Measurements from ENCODE around the gene HOXA3.

The HOXA3 gene

GRCh38 chr7:27182861-27183681 is 30.7 kb upstream of the HOXA3 start:
- Histone ChIP-seq H3K4me3 (ENCODE audit: low read depth in 1 of 2, low read length in 2 of 2) (no peak overlapping the region), H3K36me3 (ENCODE audit: control insufficient read depth in 1 of 2, insufficient read depth in 2 of 2, low read length in 2 of 2) (no peaks in the 10 kb centered on the region), H3K9me3 (ENCODE audit: control insufficient read depth in 1 of 2, low read length in 2 of 2) (no peaks in the 10 kb centered on the region), H3K27me3 (ENCODE audit: control insufficient read depth in 1 of 2, insufficient read depth in 2 of 2, low read length in 2 of 2) (peaks cover 83 to 96% of the 10 kb centered on the region in 2 donors), H3K9ac (ENCODE audit: low read depth in 1 of 2, low read length in 2 of 2) (no peak overlapping the region), H3K4me1 (ENCODE audit: control insufficient read depth in 1 of 2, insufficient read depth in 2 of 2, low read length in 2 of 2) (peaks cover 8 to 24% of the 10 kb centered on the region in 2 donors), H3K27ac (ENCODE audit: low read depth, low read length) (no peak overlapping the region)

GRCh38 chr7:27182285-27182841 is 30.0 kb upstream of the HOXA3 start:
- H3K9me3 ChIP-seq (ENCODE audit: control insufficient read depth in 1 of 2, low read length in 2 of 2) = no peaks in the 10 kb centered on the region
- no peak overlapping the region for H3K9ac ChIP-seq (ENCODE audit: low read depth in 1 of 2, low read length in 2 of 2)
- no peak overlapping the region for H3K27ac ChIP-seq (ENCODE audit: low read depth, low read length)
- H3K4me3 ChIP-seq (ENCODE audit: low read depth in 1 of 2, low read length in 2 of 2) = no peak overlapping the region
- H3K36me3 ChIP-seq (ENCODE audit: control insufficient read depth in 1 of 2, insufficient read depth in 2 of 2, low read length in 2 of 2) = no peaks in the 10 kb centered on the region
- H3K27me3 ChIP-seq (ENCODE audit: control insufficient read depth in 1 of 2, insufficient read depth in 2 of 2, low read length in 2 of 2) = peaks cover 83 to 96% of the 10 kb centered on the region in 2 donors
- H3K4me1 ChIP-seq (ENCODE audit: control insufficient read depth in 1 of 2, insufficient read depth in 2 of 2, low read length in 2 of 2) = peaks cover 7 to 22% of the 10 kb centered on the region in 2 donors

GRCh38 chr7:27181795-27182275 is 29.5 kb upstream of the HOXA3 start:
- peaks cover 7 to 22% of the 10 kb centered on the region in 2 donors for H3K4me1 ChIP-seq (ENCODE audit: control insufficient read depth in 1 of 2, insufficient read depth in 2 of 2, low read length in 2 of 2)
- no peak overlapping the region for H3K9ac ChIP-seq (ENCODE audit: low read depth in 1 of 2, low read length in 2 of 2)
- H3K9me3 ChIP-seq (ENCODE audit: control insufficient read depth in 1 of 2, low read length in 2 of 2) = no peaks in the 10 kb centered on the region
- no peak overlapping the region for H3K27ac ChIP-seq (ENCODE audit: low read depth, low read length)
- H3K27me3 ChIP-seq (ENCODE audit: control insufficient read depth in 1 of 2, insufficient read depth in 2 of 2, low read length in 2 of 2) = peaks cover 83 to 97% of the 10 kb centered on the region in 2 donors
- H3K36me3 ChIP-seq (ENCODE audit: control insufficient read depth in 1 of 2, insufficient read depth in 2 of 2, low read length in 2 of 2) = no peaks in the 10 kb centered on the region
- no peak overlapping the region for H3K4me3 ChIP-seq (ENCODE audit: low read depth in 1 of 2, low read length in 2 of 2)

GRCh38 chr7:27180431-27181420 is 28.3 kb upstream of the HOXA3 start:
- Histone ChIP-seq H3K4me3 (ENCODE audit: low read depth in 1 of 2, low read length in 2 of 2) (no peak overlapping the region), H3K9ac (ENCODE audit: low read depth in 1 of 2, low read length in 2 of 2) (no peak overlapping the region), H3K36me3 (ENCODE audit: control insufficient read depth in 1 of 2, insufficient read depth in 2 of 2, low read length in 2 of 2) (no peaks in the 10 kb centered on the region), H3K9me3 (ENCODE audit: control insufficient read depth in 1 of 2, low read length in 2 of 2) (no peaks in the 10 kb centered on the region), H3K27ac (ENCODE audit: low read depth, low read length) (no peak overlapping the region), H3K27me3 (ENCODE audit: control insufficient read depth in 1 of 2, insufficient read depth in 2 of 2, low read length in 2 of 2) (peaks cover 83 to 97% of the 10 kb centered on the region in 2 donors), H3K4me1 (ENCODE audit: control insufficient read depth in 1 of 2, insufficient read depth in 2 of 2, low read length in 2 of 2) (peaks cover 7 to 22% of the 10 kb centered on the region in 2 donors)

GRCh38 chr7:27179503-27180430 is 27.4 kb upstream of the HOXA3 start:
- Histone ChIP-seq H3K9ac (ENCODE audit: low read depth in 1 of 2, low read length in 2 of 2) (no peak overlapping the region), H3K27me3 (ENCODE audit: control insufficient read depth in 1 of 2, insufficient read depth in 2 of 2, low read length in 2 of 2) (peaks cover 83 to 97% of the 10 kb centered on the region in 2 donors), H3K4me1 (ENCODE audit: control insufficient read depth in 1 of 2, insufficient read depth in 2 of 2, low read length in 2 of 2) (peaks cover 6 to 18% of the 10 kb centered on the region in 2 donors), H3K36me3 (ENCODE audit: control insufficient read depth in 1 of 2, insufficient read depth in 2 of 2, low read length in 2 of 2) (no peaks in the 10 kb centered on the region), H3K9me3 (ENCODE audit: control insufficient read depth in 1 of 2, low read length in 2 of 2) (no peaks in the 10 kb centered on the region), H3K4me3 (ENCODE audit: low read depth in 1 of 2, low read length in 2 of 2) (peak overlapping the region in 1 of 2 donors; percentile 12), H3K27ac (ENCODE audit: low read depth, low read length) (no peak overlapping the region)

- H3K27me3 ChIP-seq (ENCODE audit: control insufficient read depth in 1 of 2, insufficient read depth in 2 of 2, low read length in 2 of 2) = peaks cover 85 to 99% of the 10 kb centered on the region in 2 donors
- no peak overlapping the region for H3K27ac ChIP-seq (ENCODE audit: low read depth, low read length)
- H3K4me3 ChIP-seq (ENCODE audit: low read depth in 1 of 2, low read length in 2 of 2) = no peak overlapping the region
- H3K9me3 ChIP-seq (ENCODE audit: control insufficient read depth in 1 of 2, low read length in 2 of 2) = no peaks in the 10 kb centered on the region
- no peak overlapping the region for H3K9ac ChIP-seq (ENCODE audit: low read depth in 1 of 2, low read length in 2 of 2)
- no peaks in the 10 kb centered on the region for H3K36me3 ChIP-seq (ENCODE audit: control insufficient read depth in 1 of 2, insufficient read depth in 2 of 2, low read length in 2 of 2)
- peaks cover 4 to 13% of the 10 kb centered on the region in 2 donors for H3K4me1 ChIP-seq (ENCODE audit: control insufficient read depth in 1 of 2, insufficient read depth in 2 of 2, low read length in 2 of 2)
Observed at GRCh38 chr7:27179030-27179429, 26.6 kb upstream of the HOXA3 start.

GRCh38 chr7:27178366-27178765 is 26.0 kb upstream of the HOXA3 start:
- H3K27ac ChIP-seq (ENCODE audit: low read depth, low read length) = no peak overlapping the region
- peaks cover 83 to 97% of the 10 kb centered on the region in 2 donors for H3K27me3 ChIP-seq (ENCODE audit: control insufficient read depth in 1 of 2, insufficient read depth in 2 of 2, low read length in 2 of 2)
- no peak overlapping the region for H3K9ac ChIP-seq (ENCODE audit: low read depth in 1 of 2, low read length in 2 of 2)
- no peaks in the 10 kb centered on the region for H3K36me3 ChIP-seq (ENCODE audit: control insufficient read depth in 1 of 2, insufficient read depth in 2 of 2, low read length in 2 of 2)
- peaks cover 0 to 10% of the 10 kb centered on the region in 2 donors for H3K4me1 ChIP-seq (ENCODE audit: control insufficient read depth in 1 of 2, insufficient read depth in 2 of 2, low read length in 2 of 2)
- H3K4me3 ChIP-seq (ENCODE audit: low read depth in 1 of 2, low read length in 2 of 2) = no peak overlapping the region
- no peaks in the 10 kb centered on the region for H3K9me3 ChIP-seq (ENCODE audit: control insufficient read depth in 1 of 2, low read length in 2 of 2)

GRCh38 chr7:27177795-27178320 is 25.5 kb upstream of the HOXA3 start:
- no peaks in the 10 kb centered on the region for H3K36me3 ChIP-seq (ENCODE audit: control insufficient read depth in 1 of 2, insufficient read depth in 2 of 2, low read length in 2 of 2)
- H3K27me3 ChIP-seq (ENCODE audit: control insufficient read depth in 1 of 2, insufficient read depth in 2 of 2, low read length in 2 of 2) = peaks cover 82 to 97% of the 10 kb centered on the region in 2 donors
- H3K27ac ChIP-seq (ENCODE audit: low read depth, low read length) = no peak overlapping the region
- peaks cover 0 to 8% of the 10 kb centered on the region in 2 donors for H3K4me1 ChIP-seq (ENCODE audit: control insufficient read depth in 1 of 2, insufficient read depth in 2 of 2, low read length in 2 of 2)
- no peak overlapping the region for H3K4me3 ChIP-seq (ENCODE audit: low read depth in 1 of 2, low read length in 2 of 2)
- H3K9ac ChIP-seq (ENCODE audit: low read depth in 1 of 2, low read length in 2 of 2) = no peak overlapping the region
- no peaks in the 10 kb centered on the region for H3K9me3 ChIP-seq (ENCODE audit: control insufficient read depth in 1 of 2, low read length in 2 of 2)

All from duodenal mucosa (tissue), 2 donors.